Suprapubic skin (tissue), 4 donors: Measurements from ENCODE around the gene NEURL1.

ENCODE experiments used
- EP300 ChIP-seq: sonication (generic); formaldehyde crosslinking; IDR thresholded peaks from one replicate; pipeline ENCODE4 v1.6.1; 2017; ENCODE audit warnings: antibody characterized with exemption
- POLR2A ChIP-seq, 2 donors: fragments of 450-650 bp; IDR thresholded peaks; one replicate each; pipeline ENCODE4 v1.6.1; 2017; ENCODE audit warnings: antibody characterized with exemption in 2 of 2, mild to moderate bottlenecking in 2 of 2, moderate library complexity in 2 of 2
- POLR2AphosphoS5 ChIP-seq, 3 donors: sonication (generic); formaldehyde crosslinking; IDR thresholded peaks; one replicate each; pipeline ENCODE4 v1.6.1; 2017; ENCODE audit warnings: antibody characterized with exemption in 3 of 3
- TF ChIP-seq, protein P1 (sequence below), 2 donors: fragments of 200-600 bp in 1 of 2; fragments of 450-650 bp in 1 of 2; sonication (generic) in 1 of 2; IDR thresholded peaks; one replicate each; pipeline ENCODE4 v1.5.1; 2016 to 2019; ENCODE audit warnings: antibody characterized with exemption in 2 of 2, mild to moderate bottlenecking in 1 of 2, moderate library complexity in 1 of 2

DNA sequence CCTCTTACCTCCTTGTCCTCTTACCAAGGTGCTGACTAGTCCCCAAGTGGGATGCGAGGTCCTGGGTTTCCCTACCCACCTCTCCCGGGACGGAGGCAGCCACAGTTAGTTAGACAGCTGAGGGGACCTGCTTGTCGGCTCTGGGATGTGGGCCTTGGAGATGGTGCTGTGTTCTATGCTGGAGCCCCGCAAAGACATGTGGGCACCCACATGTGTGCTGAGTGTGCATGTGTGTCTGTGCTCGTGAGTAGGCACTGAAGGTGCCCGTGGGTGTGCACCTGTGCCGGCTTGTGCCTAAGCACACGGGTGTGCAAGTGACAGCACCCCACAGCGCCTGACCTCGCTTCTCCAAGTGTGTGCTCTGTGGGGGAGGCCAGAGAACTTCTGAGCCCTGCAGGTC lies 62.2 kb downstream of the NEURL1 start:
- TF ChIP-seq, protein P1, sequence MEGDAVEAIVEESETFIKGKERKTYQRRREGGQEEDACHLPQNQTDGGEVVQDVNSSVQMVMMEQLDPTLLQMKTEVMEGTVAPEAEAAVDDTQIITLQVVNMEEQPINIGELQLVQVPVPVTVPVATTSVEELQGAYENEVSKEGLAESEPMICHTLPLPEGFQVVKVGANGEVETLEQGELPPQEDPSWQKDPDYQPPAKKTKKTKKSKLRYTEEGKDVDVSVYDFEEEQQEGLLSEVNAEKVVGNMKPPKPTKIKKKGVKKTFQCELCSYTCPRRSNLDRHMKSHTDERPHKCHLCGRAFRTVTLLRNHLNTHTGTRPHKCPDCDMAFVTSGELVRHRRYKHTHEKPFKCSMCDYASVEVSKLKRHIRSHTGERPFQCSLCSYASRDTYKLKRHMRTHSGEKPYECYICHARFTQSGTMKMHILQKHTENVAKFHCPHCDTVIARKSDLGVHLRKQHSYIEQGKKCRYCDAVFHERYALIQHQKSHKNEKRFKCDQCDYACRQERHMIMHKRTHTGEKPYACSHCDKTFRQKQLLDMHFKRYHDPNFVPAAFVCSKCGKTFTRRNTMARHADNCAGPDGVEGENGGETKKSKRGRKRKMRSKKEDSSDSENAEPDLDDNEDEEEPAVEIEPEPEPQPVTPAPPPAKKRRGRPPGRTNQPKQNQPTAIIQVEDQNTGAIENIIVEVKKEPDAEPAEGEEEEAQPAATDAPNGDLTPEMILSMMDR (IDR thresholded peaks at IDR 0.05), result no peak
- TF ChIP-seq POLR2A (IDR thresholded peaks at IDR 0.05), result no peak
- TF ChIP-seq POLR2AphosphoS5 (IDR thresholded peaks at IDR 0.05), result no peak
- no peak for TF ChIP-seq EP300
